Keratinocyte (primary cell): Measurements from ENCODE around the gene NAB1. TPM values are rescaled to one million over a fixed set of nuclear protein-coding genes. Genes with fewer than 3 reads are reported as not detected.

Experiments used
- DNase-seq: peaks from one replicate; pipeline ENCODE4 v3.0.0-alpha.2; 2011; ENCODE audit warnings: low read depth, missing footprints, low spot score
- FAIRE-seq: peaks from 2 replicates; lab custom pipeline; 2011; peaks lifted over from hg19 to GRCh38; lab: Jason Lieb, UNC
- H2AFZ ChIP-seq: 2 replicates; pipeline ENCODE4 v1.6.0; 2012; ENCODE audit warnings: low read length, control low read depth, inconsistent platforms; ENCODE audit not compliant: control insufficient read depth
- H3K27ac ChIP-seq: 2 replicates; pipeline ENCODE4 v1.5.1; 2011; ENCODE audit warnings: low read length; ENCODE audit not compliant: control insufficient read depth, insufficient read depth
- H3K27me3 ChIP-seq: 3 replicates; pipeline ENCODE4 v1.6.0; 2011; ENCODE audit warnings: low read length; ENCODE audit not compliant: control insufficient read depth, insufficient read depth; ENCODE audit errors: extremely low read depth
- H3K36me3 ChIP-seq, 2 experiments: 2 replicates in 1 of 2; 3 replicates in 1 of 2; pipeline ENCODE4 v1.5.1; 2011; ENCODE audit warnings: low read length in 2 of 2, mild to moderate bottlenecking in 1 of 2; ENCODE audit not compliant: control insufficient read depth in 2 of 2, insufficient read depth in 2 of 2; ENCODE audit errors: extremely low read depth in 1 of 2
- H3K4me1 ChIP-seq: 3 replicates; pipeline ENCODE4 v1.5.1; 2011; ENCODE audit warnings: low read length; ENCODE audit not compliant: control insufficient read depth, insufficient read depth; ENCODE audit errors: extremely low read depth
- H3K4me2 ChIP-seq: 3 replicates; pipeline ENCODE4 v1.6.0; 2011; ENCODE audit warnings: low read depth, low read length; ENCODE audit not compliant: control insufficient read depth, insufficient read depth; ENCODE audit errors: extremely low read depth
- H3K4me3 ChIP-seq, 3 experiments: fragments of 200-600 bp in 1 of 3; sonication (generic) in 1 of 3; 2 replicates in 2 of 3; 3 replicates in 1 of 3; pipeline ENCODE4 v1.5.1; 2011 to 2016; ENCODE audit warnings: low read length in 3 of 3, mild to moderate bottlenecking in 3 of 3, control low read depth in 2 of 3, inconsistent platforms in 1 of 3, low read depth in 1 of 3, mixed read lengths in 1 of 3, mixed run types in 1 of 3, moderate library complexity in 1 of 3; ENCODE audit not compliant: control insufficient read depth in 2 of 3, insufficient read depth in 2 of 3; ENCODE audit errors: extremely low read depth in 1 of 3
- H3K79me2 ChIP-seq: 2 replicates; pipeline ENCODE4 v1.6.0; 2012; ENCODE audit warnings: low read length; ENCODE audit not compliant: control insufficient read depth, insufficient read depth
- H3K9ac ChIP-seq: 3 replicates; pipeline ENCODE4 v1.6.0; 2011; ENCODE audit warnings: low read length; ENCODE audit not compliant: control insufficient read depth, insufficient read depth; ENCODE audit errors: extremely low read depth
- H3K9me1 ChIP-seq: 3 replicates; pipeline ENCODE4 v1.6.0; 2011; ENCODE audit warnings: low read length; ENCODE audit not compliant: control insufficient read depth, insufficient read depth; ENCODE audit errors: extremely low read depth
- H3K9me3 ChIP-seq: 2 replicates; pipeline ENCODE4 v1.5.1; 2012; ENCODE audit warnings: low read depth, low read length; ENCODE audit not compliant: control insufficient read depth
- H4K20me1 ChIP-seq: 3 replicates; pipeline ENCODE4 v1.6.0; 2011; ENCODE audit warnings: low read length; ENCODE audit not compliant: control insufficient read depth, insufficient read depth; ENCODE audit errors: extremely low read depth
- CTCF ChIP-seq, 3 experiments: IDR thresholded peaks in 1 of 3; conservative IDR thresholded peaks in 1 of 3; optimal IDR thresholded peaks in 1 of 3; 2 replicates in 2 of 3; 3 replicates in 1 of 3; pipeline versions ENCODE3 to v1.5.1; 2011; ENCODE audit warnings: low read length in 3 of 3, mild to moderate bottlenecking in 3 of 3, moderate library complexity in 2 of 3, control low read depth in 1 of 3, inconsistent platforms in 1 of 3; ENCODE audit not compliant: insufficient read depth in 2 of 3; ENCODE audit errors: extremely low read depth in 1 of 3
- EZH2 ChIP-seq: IDR thresholded peaks from one replicate; pipeline ENCODE4 v1.6.1; 2012; ENCODE audit warnings: inconsistent platforms, mild to moderate bottlenecking, low read length, moderate library complexity
- dilution Hi-C: fragments of 300-500 bp; cut with MboI; formaldehyde crosslinking; loops from one replicate; pipeline ENCODE4 v1.7.0; 2020; ENCODE audit warnings: low sequenced_read_pairs; ENCODE audit not compliant: extremely low pct_ligation_motif_present
- polyA plus RNA-seq, 5 experiments: library from polyadenylated mRNA; depleted of rRNA in 3 of 5; stranded (reverse) in 3 of 5; stranded (forward) in 1 of 5; unstranded in 1 of 5; fragments of >200 nt; gene quantifications; 1 replicate in 1 of 5; 2 replicates in 3 of 5; 3 replicates in 1 of 5; pipeline versions ENCODE4 v1.2.1 to v1.2.3, GENCODE V29; 2011 to 2012; ENCODE audit warnings: missing spikeins in 2 of 5, low read depth in 1 of 5, low replicate concordance in 1 of 5

Gene NAB1
- polyA plus RNA-seq, 1 donor (not counting 4 experiments of a cell fraction or from before 2014, with no cell fraction given): 24.3 TPM

- Histone ChIP-seq H3K27ac (peak overlapping the region; percentile 38), H3K79me2 (peaks cover 82% of the 10 kb centered on the region)
- dilution Hi-C loops: no loop called here
Measured at GRCh38 chr2:190653231-190653630, 4.3 kb downstream of the NAB1 start.

GRCh38 chr2:190653931-190654330 lies 5.0 kb downstream of the NAB1 start:
- H3K9ac ChIP-seq: no peak overlapping the region
- no peaks in the 10 kb centered on the region for H3K27me3 ChIP-seq
- DNase-seq: no peak
- TF ChIP-seq EZH2 (no peak), CTCF (optimal IDR thresholded peaks at IDR 0.05 in 1 of 3, IDR thresholded peaks at IDR 0.05 in 1 of 3, conservative IDR thresholded peaks at IDR 0.05 in 1 of 3; ENCODE audit: extremely low read depth in 1 of 3, insufficient read depth in 2 of 3, low read length in 3 of 3) (no peak)
- peaks cover 4% of the 10 kb centered on the region for H4K20me1 ChIP-seq
- peaks cover 3% of the 10 kb centered on the region for H3K9me1 ChIP-seq
- peaks cover 88% of the 10 kb centered on the region for H3K79me2 ChIP-seq
- no peaks in the 10 kb centered on the region for H3K36me3 ChIP-seq
- H3K4me2 ChIP-seq: peak overlapping the region; percentile 71
- no peak overlapping the region for H2AFZ ChIP-seq
- FAIRE-seq: no peak
- H3K9me3 ChIP-seq: no peaks in the 10 kb centered on the region
- H3K4me3 ChIP-seq: no peak overlapping the region
- peaks cover 32% of the 10 kb centered on the region for H3K4me1 ChIP-seq
- H3K27ac ChIP-seq: peak overlapping the region; percentile 38
- dilution Hi-C loops: no loop called here

More at GRCh38 chr2:190653231-190653630, 4.3 kb downstream of the NAB1 start:
- Histone ChIP-seq H3K4me3 (peak overlapping the region in 1 of 3 experiments; percentile 3), H3K4me1 (peaks cover 33% of the 10 kb centered on the region), H4K20me1 (peaks cover 4% of the 10 kb centered on the region), H3K9me1 (peaks cover 3% of the 10 kb centered on the region), H3K9me3 (no peaks in the 10 kb centered on the region), H3K36me3 (no peaks in the 10 kb centered on the region), H3K4me2 (peak overlapping the region; percentile 71), H3K27me3 (no peaks in the 10 kb centered on the region), H3K9ac (no peak overlapping the region), H2AFZ (no peak overlapping the region)
- DNase-seq (no peak), FAIRE-seq (peak; percentile 69)
- TF ChIP-seq EZH2: no peak
- no peak for TF ChIP-seq CTCF (optimal IDR thresholded peaks at IDR 0.05 in 1 of 3, IDR thresholded peaks at IDR 0.05 in 1 of 3, conservative IDR thresholded peaks at IDR 0.05 in 1 of 3; ENCODE audit: extremely low read depth in 1 of 3, insufficient read depth in 2 of 3, low read length in 3 of 3)
